ENCODE measurements around the gene CCDC85B. TPM values are rescaled to one million over a fixed set of nuclear protein-coding genes. Genes with fewer than 3 reads are reported as not detected.

The CCDC85B gene
- total and polyA plus RNA-seq, 2 of the 13 experiments (the other 11 are each of a cell fraction or from before 2014, with no cell fraction given) = 8.2 to 19.5 TPM

- peak; percentile 30; the same call in 1 of the 2 replicates for TF ChIP-seq ZNF281 (CRISPR knock-in tag; IDR thresholded peaks at IDR 0.05; ENCODE audit: borderline replicate concordance)
- no peak for TF ChIP-seq RARA (CRISPR knock-in tag; IDR thresholded peaks at IDR 0.05)
- peak; percentile 98 for TF ChIP-seq ELF1 (CRISPR knock-in tag; IDR thresholded peaks at IDR 0.05)
- TF ChIP-seq ISL2 (CRISPR knock-in tag; IDR thresholded peaks at IDR 0.05) = peak; percentile 72
- TF ChIP-seq, protein P1, sequence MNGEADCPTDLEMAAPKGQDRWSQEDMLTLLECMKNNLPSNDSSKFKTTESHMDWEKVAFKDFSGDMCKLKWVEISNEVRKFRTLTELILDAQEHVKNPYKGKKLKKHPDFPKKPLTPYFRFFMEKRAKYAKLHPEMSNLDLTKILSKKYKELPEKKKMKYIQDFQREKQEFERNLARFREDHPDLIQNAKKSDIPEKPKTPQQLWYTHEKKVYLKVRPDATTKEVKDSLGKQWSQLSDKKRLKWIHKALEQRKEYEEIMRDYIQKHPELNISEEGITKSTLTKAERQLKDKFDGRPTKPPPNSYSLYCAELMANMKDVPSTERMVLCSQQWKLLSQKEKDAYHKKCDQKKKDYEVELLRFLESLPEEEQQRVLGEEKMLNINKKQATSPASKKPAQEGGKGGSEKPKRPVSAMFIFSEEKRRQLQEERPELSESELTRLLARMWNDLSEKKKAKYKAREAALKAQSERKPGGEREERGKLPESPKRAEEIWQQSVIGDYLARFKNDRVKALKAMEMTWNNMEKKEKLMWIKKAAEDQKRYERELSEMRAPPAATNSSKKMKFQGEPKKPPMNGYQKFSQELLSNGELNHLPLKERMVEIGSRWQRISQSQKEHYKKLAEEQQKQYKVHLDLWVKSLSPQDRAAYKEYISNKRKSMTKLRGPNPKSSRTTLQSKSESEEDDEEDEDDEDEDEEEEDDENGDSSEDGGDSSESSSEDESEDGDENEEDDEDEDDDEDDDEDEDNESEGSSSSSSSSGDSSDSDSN (CRISPR knock-in tag; IDR thresholded peaks at IDR 0.05) = peak; percentile 83
- TF ChIP-seq ZSCAN12 (CRISPR knock-in tag; IDR thresholded peaks at IDR 0.05) = no peak
- TF ChIP-seq MED8 (CRISPR knock-in tag; IDR thresholded peaks at IDR 0.05; ENCODE audit: insufficient replicate concordance) = no peak
- TF ChIP-seq ZNF570 (CRISPR knock-in tag; IDR thresholded peaks at IDR 0.05; ENCODE audit: borderline replicate concordance) = no peak
- TF ChIP-seq ERF (CRISPR knock-in tag; IDR thresholded peaks at IDR 0.05) = peak; percentile 69
- TF ChIP-seq, protein P2, sequence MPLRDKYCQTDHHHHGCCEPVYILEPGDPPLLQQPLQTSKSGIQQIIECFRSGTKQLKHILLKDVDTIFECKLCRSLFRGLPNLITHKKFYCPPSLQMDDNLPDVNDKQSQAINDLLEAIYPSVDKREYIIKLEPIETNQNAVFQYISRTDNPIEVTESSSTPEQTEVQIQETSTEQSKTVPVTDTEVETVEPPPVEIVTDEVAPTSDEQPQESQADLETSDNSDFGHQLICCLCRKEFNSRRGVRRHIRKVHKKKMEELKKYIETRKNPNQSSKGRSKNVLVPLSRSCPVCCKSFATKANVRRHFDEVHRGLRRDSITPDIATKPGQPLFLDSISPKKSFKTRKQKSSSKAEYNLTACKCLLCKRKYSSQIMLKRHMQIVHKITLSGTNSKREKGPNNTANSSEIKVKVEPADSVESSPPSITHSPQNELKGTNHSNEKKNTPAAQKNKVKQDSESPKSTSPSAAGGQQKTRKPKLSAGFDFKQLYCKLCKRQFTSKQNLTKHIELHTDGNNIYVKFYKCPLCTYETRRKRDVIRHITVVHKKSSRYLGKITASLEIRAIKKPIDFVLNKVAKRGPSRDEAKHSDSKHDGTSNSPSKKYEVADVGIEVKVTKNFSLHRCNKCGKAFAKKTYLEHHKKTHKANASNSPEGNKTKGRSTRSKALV (CRISPR knock-in tag; IDR thresholded peaks at IDR 0.05) = peak; percentile 30; the same call in 1 of the 2 replicates
- TF ChIP-seq ZNF124 (CRISPR knock-in tag; IDR thresholded peaks at IDR 0.05) = peak; percentile 33; the same call in 1 of the 2 replicates
- TF ChIP-seq BHLHE40 (IDR thresholded peaks at IDR 0.05; ENCODE audit: low read length) = peak; percentile 51; the same call in 1 of the 2 replicates
- no peak for TF ChIP-seq GTF3A (CRISPR knock-in tag; conservative IDR thresholded peaks at IDR 0.05)
- TF ChIP-seq JDP2 (CRISPR knock-in tag; IDR thresholded peaks at IDR 0.05; ENCODE audit: borderline replicate concordance) = no peak
- TF ChIP-seq, protein P3, sequence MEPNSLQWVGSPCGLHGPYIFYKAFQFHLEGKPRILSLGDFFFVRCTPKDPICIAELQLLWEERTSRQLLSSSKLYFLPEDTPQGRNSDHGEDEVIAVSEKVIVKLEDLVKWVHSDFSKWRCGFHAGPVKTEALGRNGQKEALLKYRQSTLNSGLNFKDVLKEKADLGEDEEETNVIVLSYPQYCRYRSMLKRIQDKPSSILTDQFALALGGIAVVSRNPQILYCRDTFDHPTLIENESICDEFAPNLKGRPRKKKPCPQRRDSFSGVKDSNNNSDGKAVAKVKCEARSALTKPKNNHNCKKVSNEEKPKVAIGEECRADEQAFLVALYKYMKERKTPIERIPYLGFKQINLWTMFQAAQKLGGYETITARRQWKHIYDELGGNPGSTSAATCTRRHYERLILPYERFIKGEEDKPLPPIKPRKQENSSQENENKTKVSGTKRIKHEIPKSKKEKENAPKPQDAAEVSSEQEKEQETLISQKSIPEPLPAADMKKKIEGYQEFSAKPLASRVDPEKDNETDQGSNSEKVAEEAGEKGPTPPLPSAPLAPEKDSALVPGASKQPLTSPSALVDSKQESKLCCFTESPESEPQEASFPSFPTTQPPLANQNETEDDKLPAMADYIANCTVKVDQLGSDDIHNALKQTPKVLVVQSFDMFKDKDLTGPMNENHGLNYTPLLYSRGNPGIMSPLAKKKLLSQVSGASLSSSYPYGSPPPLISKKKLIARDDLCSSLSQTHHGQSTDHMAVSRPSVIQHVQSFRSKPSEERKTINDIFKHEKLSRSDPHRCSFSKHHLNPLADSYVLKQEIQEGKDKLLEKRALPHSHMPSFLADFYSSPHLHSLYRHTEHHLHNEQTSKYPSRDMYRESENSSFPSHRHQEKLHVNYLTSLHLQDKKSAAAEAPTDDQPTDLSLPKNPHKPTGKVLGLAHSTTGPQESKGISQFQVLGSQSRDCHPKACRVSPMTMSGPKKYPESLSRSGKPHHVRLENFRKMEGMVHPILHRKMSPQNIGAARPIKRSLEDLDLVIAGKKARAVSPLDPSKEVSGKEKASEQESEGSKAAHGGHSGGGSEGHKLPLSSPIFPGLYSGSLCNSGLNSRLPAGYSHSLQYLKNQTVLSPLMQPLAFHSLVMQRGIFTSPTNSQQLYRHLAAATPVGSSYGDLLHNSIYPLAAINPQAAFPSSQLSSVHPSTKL (CRISPR knock-in tag; IDR thresholded peaks at IDR 0.05) = peak; percentile 64
- no peak for TF ChIP-seq ZFP90 (CRISPR knock-in tag; IDR thresholded peaks at IDR 0.05; ENCODE audit: borderline replicate concordance)
- peak; percentile 52 for TF ChIP-seq AGO1 (IDR thresholded peaks at IDR 0.05; ENCODE audit: low read depth, low read length, poor library complexity, severe bottlenecking)
- no peak for TF ChIP-seq RFXANK (CRISPR knock-in tag; IDR thresholded peaks at IDR 0.05)
- no peak for TF ChIP-seq ZNF678 (CRISPR knock-in tag; IDR thresholded peaks at IDR 0.05)
These were observed 2.2 kb upstream of the CCDC85B start, which contains the start of gene FIBP (continued) for GRCh38 chr11:65888163-65888814.

Data from HepG2 (cell line).